Measurements from ENCODE around the gene ZHX3. TPM values are rescaled to one million over a fixed set of nuclear protein-coding genes. Genes with fewer than 3 reads are reported as not detected.

The ZHX3 gene
- polyA plus RNA-seq, 3 donors = 0.58 to 3.2 (median 1.1) TPM

GRCh38 chr20:41275301-41275731 is 42.2 kb downstream of the ZHX3 start:
- Histone ChIP-seq H3K4me2 (replicated peaks; ENCODE audit: extremely low read depth, low read length, poor library complexity, severe bottlenecking) (no peak overlapping the region), H3K9me3 (replicated peaks in 1 of 2; ENCODE audit: control insufficient read depth in 1 of 2, insufficient read depth in 1 of 2, low read length in 2 of 2) (no peaks in the 10 kb centered on the region), H2AFZ (ENCODE audit: insufficient read depth, low read depth, low read length, poor library complexity, severe bottlenecking) (no peak overlapping the region), H3K36me3 (replicated peaks in 1 of 2; ENCODE audit: control insufficient read depth in 1 of 2, insufficient read depth in 2 of 2, low read length in 2 of 2) (no peaks in the 10 kb centered on the region), H3K79me2 (ENCODE audit: insufficient read depth, low read length) (no peaks in the 10 kb centered on the region), H3K4me1 (ENCODE audit: control insufficient read depth in 1 of 2, insufficient read depth in 2 of 2, low read length in 2 of 2) (no peaks in the 10 kb centered on the region), H4K20me1 (ENCODE audit: insufficient read depth, low read length) (no peaks in the 10 kb centered on the region), H3K4me3 (replicated peaks in 1 of 3; ENCODE audit: low read depth in 2 of 3, low read length in 3 of 3) (no peak overlapping the region), H3K27ac (ENCODE audit: low read depth in 1 of 2, low read length in 2 of 2) (no peak overlapping the region), H3K9ac (ENCODE audit: insufficient read depth, low read length, poor library complexity, severe bottlenecking) (no peak overlapping the region), H3K27me3 (ENCODE audit: control insufficient read depth in 2 of 2, insufficient read depth in 2 of 2, low read length in 2 of 2) (no peaks in the 10 kb centered on the region)
- Mint-ChIP-seq H3K27me3 (ENCODE audit: low read depth in 3 of 3) (peaks cover 0 to 1% (median under 1%) of the 10 kb centered on the region in 3 donors), H3K9me3 (no peaks in the 10 kb centered on the region), H3K4me1 (peaks cover 8% of the 10 kb centered on the region), H3K27ac (no peak overlapping the region), H3K36me3 (peaks cover 0 to 3% of the 10 kb centered on the region in 2 donors), H3K4me3 (no peak overlapping the region)
- intact Hi-C loops (cut with micrococcal nuclease) = no loop called here
- WGBS (ENCODE audit: insufficient coverage) = 100% methylated on average over 4 of the region's 4 CpGs
- TF ChIP-seq, protein P1, sequence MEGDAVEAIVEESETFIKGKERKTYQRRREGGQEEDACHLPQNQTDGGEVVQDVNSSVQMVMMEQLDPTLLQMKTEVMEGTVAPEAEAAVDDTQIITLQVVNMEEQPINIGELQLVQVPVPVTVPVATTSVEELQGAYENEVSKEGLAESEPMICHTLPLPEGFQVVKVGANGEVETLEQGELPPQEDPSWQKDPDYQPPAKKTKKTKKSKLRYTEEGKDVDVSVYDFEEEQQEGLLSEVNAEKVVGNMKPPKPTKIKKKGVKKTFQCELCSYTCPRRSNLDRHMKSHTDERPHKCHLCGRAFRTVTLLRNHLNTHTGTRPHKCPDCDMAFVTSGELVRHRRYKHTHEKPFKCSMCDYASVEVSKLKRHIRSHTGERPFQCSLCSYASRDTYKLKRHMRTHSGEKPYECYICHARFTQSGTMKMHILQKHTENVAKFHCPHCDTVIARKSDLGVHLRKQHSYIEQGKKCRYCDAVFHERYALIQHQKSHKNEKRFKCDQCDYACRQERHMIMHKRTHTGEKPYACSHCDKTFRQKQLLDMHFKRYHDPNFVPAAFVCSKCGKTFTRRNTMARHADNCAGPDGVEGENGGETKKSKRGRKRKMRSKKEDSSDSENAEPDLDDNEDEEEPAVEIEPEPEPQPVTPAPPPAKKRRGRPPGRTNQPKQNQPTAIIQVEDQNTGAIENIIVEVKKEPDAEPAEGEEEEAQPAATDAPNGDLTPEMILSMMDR (IDR thresholded peaks at IDR 0.05) = no peak
- DNase-seq = no peak

- Histone ChIP-seq H3K79me2 (ENCODE audit: insufficient read depth, low read length) (no peaks in the 10 kb centered on the region), H2AFZ (ENCODE audit: insufficient read depth, low read depth, low read length, poor library complexity, severe bottlenecking) (no peak overlapping the region), H3K27me3 (ENCODE audit: control insufficient read depth in 2 of 2, insufficient read depth in 2 of 2, low read length in 2 of 2) (no peaks in the 10 kb centered on the region), H3K27ac (ENCODE audit: low read depth in 1 of 2, low read length in 2 of 2) (no peak overlapping the region), H3K4me3 (replicated peaks in 1 of 3; ENCODE audit: low read depth in 2 of 3, low read length in 3 of 3) (no peak overlapping the region), H3K36me3 (replicated peaks in 1 of 2; ENCODE audit: control insufficient read depth in 1 of 2, insufficient read depth in 2 of 2, low read length in 2 of 2) (no peaks in the 10 kb centered on the region), H3K9ac (ENCODE audit: insufficient read depth, low read length, poor library complexity, severe bottlenecking) (no peak overlapping the region), H3K4me2 (replicated peaks; ENCODE audit: extremely low read depth, low read length, poor library complexity, severe bottlenecking) (no peak overlapping the region), H3K9me3 (replicated peaks in 1 of 2; ENCODE audit: control insufficient read depth in 1 of 2, insufficient read depth in 1 of 2, low read length in 2 of 2) (no peaks in the 10 kb centered on the region), H4K20me1 (ENCODE audit: insufficient read depth, low read length) (no peaks in the 10 kb centered on the region), H3K4me1 (ENCODE audit: control insufficient read depth in 1 of 2, insufficient read depth in 2 of 2, low read length in 2 of 2) (no peaks in the 10 kb centered on the region)
- Mint-ChIP-seq H3K4me1 (peaks cover 4% of the 10 kb centered on the region), H3K27me3 (ENCODE audit: low read depth in 3 of 3) (peaks cover 0 to 2% (median 1%) of the 10 kb centered on the region in 3 donors), H3K36me3 (peaks cover 0 to 3% of the 10 kb centered on the region in 2 donors), H3K9me3 (no peaks in the 10 kb centered on the region), H3K4me3 (no peak overlapping the region), H3K27ac (no peak overlapping the region)
- TF ChIP-seq, protein P1 (IDR thresholded peaks at IDR 0.05) = no peak
- DNase-seq = no peak
- no CpG with 5 or more reads among the region's 5 CpGs for WGBS (ENCODE audit: insufficient coverage)
- intact Hi-C loops (cut with micrococcal nuclease) = no loop called here
These were observed 43.4 kb downstream of the ZHX3 start for GRCh38 chr20:41274152-41274551.

Data from CD14-positive monocyte (primary cell).